ENCODE results near the gene RNF38.

GRCh38 chr9:36426348-36426747 lies 26.3 kb upstream of the RNF38 start:
- TF ChIP-seq CTCF (IDR thresholded peaks at IDR 0.05): no peak
- TF ChIP-seq POLR2A (IDR thresholded peaks at IDR 0.05): no peak
